Stimulated activated CD4-positive, alpha-beta T cell treated with anti-CD3 and anti-CD28 coated beads, Interleukin-1b, Interleukin-23, amount 100 ng/mL, for 4 hours (primary cell): Measurements from ENCODE around the gene ADRB2.
A peak's percentile ranks its signal among the peaks of the same experiment; 100 is the strongest.
"Not testable (repeated sequence)": the region's sequence is repeated elsewhere in the genome, so short reads cannot be mapped to it uniquely, and the experiment has no call there.

Experiments used
- DNase-seq, 2 donors: peaks; one replicate each; pipeline ENCODE4 v3.0.0-alpha.2; 2020; ENCODE audit warnings: low read depth in 2 of 2

ADRB2 gene

GRCh38 chr5:148826053-148826738 lies at the start of gene ADRB2:
Gene ADRB2, plus strand, starts transcription at chr5:148826611. Its CDS starts 221 bp downstream, at chr5:148826832.
- peak; percentile 73 to 79 for DNase-seq

GRCh38 chr5:148776780-148777179 lies 49.6 kb upstream of the ADRB2 start:
- peak in 1 of 2 donors; percentile 2 for DNase-seq

- no peak for DNase-seq
These were observed 47.5 kb upstream of the ADRB2 start for GRCh38 chr5:148778882-148779281.

- no peak for DNase-seq
These were observed 45.7 kb upstream of the ADRB2 start for GRCh38 chr5:148780711-148781110.

- no peak for DNase-seq
These were observed 44.6 kb upstream of the ADRB2 start for GRCh38 chr5:148781766-148782165.

DNA sequence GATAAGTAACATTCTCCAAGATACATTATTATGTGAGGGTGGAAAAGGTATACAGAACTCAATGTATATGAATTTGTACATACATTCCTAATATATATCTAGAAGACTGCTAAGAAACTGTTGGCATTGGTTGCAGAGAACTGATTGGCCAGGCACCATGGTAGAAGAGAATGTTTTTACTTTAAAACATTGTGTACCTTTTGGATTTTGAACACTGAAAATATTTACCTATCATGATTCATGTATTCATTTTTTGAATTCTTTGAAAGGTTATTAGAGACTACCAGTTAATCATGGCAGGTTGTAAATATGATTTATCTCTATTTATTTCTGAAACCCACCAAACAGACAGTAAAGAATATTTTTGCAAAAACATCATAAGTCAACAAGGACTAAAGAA lies 41.2 kb upstream of the ADRB2 start:
- no peak for DNase-seq

- no peak for DNase-seq
These were observed 40.0 kb upstream of the ADRB2 start for GRCh38 chr5:148786456-148786855.

GRCh38 chr5:148788636-148789035 lies 37.8 kb upstream of the ADRB2 start:
- DNase-seq, result no peak

DNA sequence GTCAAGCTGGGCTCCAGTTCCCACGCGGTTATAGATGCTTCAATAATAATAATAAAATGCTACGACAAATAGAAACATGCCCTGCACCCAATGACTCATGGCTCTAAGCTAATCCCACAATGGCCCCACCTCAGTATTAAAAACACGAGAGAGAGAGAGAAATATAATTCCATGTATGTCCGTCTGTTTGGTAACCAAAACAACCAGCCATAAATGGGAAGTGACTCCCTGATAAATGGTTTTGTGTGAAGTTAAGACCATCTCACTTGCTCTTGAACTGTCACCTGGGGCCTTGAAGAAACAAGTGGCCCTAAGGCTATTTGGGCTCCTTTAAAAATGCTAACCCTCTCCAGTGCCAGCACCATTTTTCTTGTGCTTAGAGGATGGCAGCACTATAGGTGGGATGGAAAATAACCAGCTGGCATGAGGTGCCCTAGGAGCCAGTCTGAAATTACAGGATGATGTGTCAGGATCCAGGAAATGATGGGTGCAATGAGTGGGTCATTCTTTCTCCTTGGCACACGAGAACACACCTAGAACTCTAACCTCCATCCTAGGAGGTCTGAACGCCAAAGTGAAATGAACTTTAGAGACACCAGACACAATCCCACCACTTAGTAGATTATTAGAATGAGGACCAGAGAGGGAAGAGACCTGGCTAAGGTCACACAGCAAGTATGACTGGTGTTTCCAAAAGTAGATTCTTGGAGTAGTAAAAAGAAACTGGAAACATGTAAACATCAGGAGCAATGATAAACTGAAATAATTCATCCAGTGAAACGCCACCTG lies 35.7 kb upstream of the ADRB2 start:
- DNase-seq, result no peak

DNA sequence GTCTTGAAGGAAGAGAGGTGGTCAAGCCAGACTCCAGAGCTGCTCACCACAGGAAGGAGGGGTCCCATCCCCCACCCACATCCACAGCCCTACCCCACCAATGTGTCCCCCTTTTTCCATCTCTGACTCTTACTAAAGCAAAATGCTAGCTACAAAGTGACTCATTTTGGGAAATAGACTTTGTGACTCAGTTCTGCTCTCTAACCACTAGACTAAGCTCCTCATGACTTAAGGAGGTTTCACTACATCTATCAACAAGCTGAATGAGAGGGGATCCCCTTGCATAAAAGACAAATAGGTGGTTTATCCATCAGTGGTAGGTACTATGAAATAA lies 35.1 kb upstream of the ADRB2 start:
- DNase-seq, result no peak

GRCh38 chr5:148791696-148792095 lies 34.7 kb upstream of the ADRB2 start:
- no peak for DNase-seq

DNA sequence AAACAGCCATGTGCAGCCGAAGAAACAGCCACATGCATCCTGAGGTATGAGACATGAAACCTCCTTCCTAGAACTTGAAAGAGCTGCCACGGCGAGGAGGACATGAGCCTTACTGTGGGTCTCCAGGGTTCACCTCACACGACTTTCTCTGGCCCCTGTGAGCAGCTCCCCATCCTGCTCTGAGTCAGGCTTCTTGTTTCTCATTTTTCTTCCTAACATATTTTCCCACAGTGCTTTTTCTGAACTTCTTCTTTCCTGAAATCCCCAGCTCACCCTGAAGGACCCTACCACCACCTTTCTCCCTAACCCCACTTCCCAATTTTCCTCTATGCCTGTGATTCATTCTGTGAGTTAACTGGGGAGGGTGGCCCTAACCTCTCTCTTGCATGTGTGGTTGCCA lies 33.7 kb upstream of the ADRB2 start:
- DNase-seq, result no peak

- no peak for DNase-seq
These were observed 33.1 kb upstream of the ADRB2 start for GRCh38 chr5:148793261-148793660.

GRCh38 chr5:148794275-148794674 lies 32.1 kb upstream of the ADRB2 start:
- DNase-seq, result no peak

- no peak for DNase-seq
These were observed 31.5 kb upstream of the ADRB2 start for GRCh38 chr5:148794729-148795561.

DNA sequence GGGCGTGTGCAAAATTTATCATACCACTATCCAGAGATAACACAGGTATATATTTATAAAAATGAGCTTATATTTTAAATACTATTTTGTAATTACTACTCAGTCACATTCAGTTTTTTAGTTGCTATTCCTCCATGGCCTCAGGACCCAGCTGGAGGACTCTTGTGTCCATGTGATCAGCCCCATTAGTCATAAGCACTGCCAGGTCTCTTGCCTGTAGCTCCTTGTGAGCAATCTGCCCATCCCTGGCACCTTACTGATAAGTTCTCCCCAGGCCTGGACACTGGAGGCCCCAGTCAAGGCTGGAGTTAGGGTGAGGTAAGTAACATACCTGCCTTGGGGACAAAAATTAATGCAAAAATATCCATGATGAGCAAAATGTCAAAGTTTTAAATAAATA lies 29.5 kb upstream of the ADRB2 start:
- no peak for DNase-seq

DNA sequence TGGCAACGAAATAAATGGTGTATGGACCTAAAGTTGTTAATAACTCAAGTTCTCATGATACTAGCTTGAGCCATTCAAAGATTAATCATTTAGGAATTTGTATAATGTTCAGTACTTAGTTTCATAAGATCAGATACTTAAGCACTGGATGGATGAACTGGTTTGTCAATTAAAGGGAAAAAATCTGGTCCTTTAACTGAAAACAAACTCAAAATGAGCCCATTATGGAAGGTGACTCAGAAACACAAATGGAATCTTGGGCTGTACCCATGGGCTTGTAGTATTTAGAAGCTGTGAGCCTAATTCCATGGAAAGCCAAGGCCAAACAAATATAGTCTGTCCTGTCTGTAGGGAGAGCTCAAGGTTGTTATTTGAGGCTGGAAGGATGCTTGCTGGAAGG lies 27.6 kb upstream of the ADRB2 start:
- no peak for DNase-seq

GRCh38 chr5:148799737-148800527 lies 26.5 kb upstream of the ADRB2 start:
- DNase-seq, result no peak

GRCh38 chr5:148801682-148802276 lies 24.6 kb upstream of the ADRB2 start:
- DNase-seq, result no peak

- not testable (repeated sequence) for DNase-seq
These were observed 23.0 kb upstream of the ADRB2 start for GRCh38 chr5:148803451-148803850.

DNA sequence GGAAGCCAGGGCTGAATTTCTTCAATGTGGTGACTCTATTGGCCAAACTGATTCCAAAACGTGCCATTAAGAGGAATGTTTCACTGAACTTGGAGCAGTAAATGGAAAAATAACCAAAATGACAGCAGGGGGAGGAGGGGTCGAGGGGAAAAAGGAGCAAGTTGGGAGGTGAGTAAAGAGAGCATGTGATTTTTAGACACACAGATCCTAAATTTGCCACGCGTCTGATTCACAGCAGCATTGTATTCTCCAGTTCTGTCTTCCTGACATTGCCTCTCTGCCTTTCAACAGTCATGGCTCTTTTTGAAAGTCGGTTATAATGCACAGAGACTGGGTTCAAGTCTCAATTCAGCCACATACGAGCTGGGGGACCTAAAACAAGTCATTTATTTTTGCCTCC lies 22.0 kb upstream of the ADRB2 start:
- no peak for DNase-seq
